Mammary epithelial cell (primary cell): ENCODE data around the gene MSH4.

Experiments used
- CTCF ChIP-seq, 2 donors: IDR thresholded peaks in 1 of 2; conservative IDR thresholded peaks in 1 of 2; 2 replicates each; pipeline ENCODE4 v1.5.1; 2011 to 2012; ENCODE audit warnings: inconsistent platforms in 2 of 2, low read length in 2 of 2, mild to moderate bottlenecking in 2 of 2, control low read depth in 1 of 2, low read depth in 1 of 2; ENCODE audit not compliant: insufficient read depth in 1 of 2; ENCODE audit errors: extremely low read depth in 1 of 2
- EZH2 ChIP-seq: IDR thresholded peaks from 2 replicates; pipeline ENCODE4 v1.6.1; 2012; ENCODE audit warnings: low read length, inconsistent platforms, borderline replicate concordance

- TF ChIP-seq CTCF (conservative IDR thresholded peaks at IDR 0.05 in 1 of 2, IDR thresholded peaks at IDR 0.05 in 1 of 2; ENCODE audit: extremely low read depth in 1 of 2, insufficient read depth in 1 of 2, low read depth in 1 of 2, low read length in 2 of 2) (no peak), EZH2 (no peak)
Observed at GRCh38 chr1:75870951-75871350, 74.3 kb downstream of the MSH4 start.
